ENCODE results near the gene MYH14. TPM values are rescaled to one million over a fixed set of nuclear protein-coding genes. Genes with fewer than 3 reads are reported as not detected.
A peak's percentile ranks its signal among the peaks of the same experiment; 100 is the strongest.

The MYH14 gene
- total and polyA plus RNA-seq, 2 of the 13 experiments (the other 11 are each of a cell fraction or from before 2014, with no cell fraction given): 5.5 to 5.8 TPM

- no peak for TF ChIP-seq DMTF1 (CRISPR knock-in tag; IDR thresholded peaks at IDR 0.05)
- TF ChIP-seq ZNF234 (CRISPR knock-in tag; conservative IDR thresholded peaks at IDR 0.05): no peak
- TF ChIP-seq ZNF329 (CRISPR knock-in tag; IDR thresholded peaks at IDR 0.05; ENCODE audit: low read depth): no peak
- TF ChIP-seq NCOA5 (CRISPR knock-in tag; IDR thresholded peaks at IDR 0.05): no peak
- no peak for TF ChIP-seq SCMH1 (CRISPR knock-in tag; IDR thresholded peaks at IDR 0.05; ENCODE audit: borderline replicate concordance)
- TF ChIP-seq KAT7 (CRISPR knock-in tag; IDR thresholded peaks at IDR 0.05; ENCODE audit: borderline replicate concordance): no peak
- no peak for TF ChIP-seq ZNF709 (CRISPR knock-in tag; IDR thresholded peaks at IDR 0.05)
- no peak for TF ChIP-seq ZNF24 (IDR thresholded peaks at IDR 0.05)
- TF ChIP-seq IKZF4 (CRISPR knock-in tag; IDR thresholded peaks at IDR 0.05; ENCODE audit: borderline replicate concordance, low read depth, not compliant biosample characterization): no peak
- no peak for TF ChIP-seq ZZZ3 (CRISPR knock-in tag; IDR thresholded peaks at IDR 0.05; ENCODE audit: borderline replicate concordance)
- no peak for TF ChIP-seq ZNF207 (IDR thresholded peaks at IDR 0.05; ENCODE audit: borderline replicate concordance)
- TF ChIP-seq SNAPC5 (CRISPR knock-in tag; IDR thresholded peaks at IDR 0.05; ENCODE audit: borderline replicate concordance): no peak
- TF ChIP-seq ERF (CRISPR knock-in tag; IDR thresholded peaks at IDR 0.05): no peak
- no peak for TF ChIP-seq ZFYVE20 (CRISPR knock-in tag; IDR thresholded peaks at IDR 0.05; ENCODE audit: borderline replicate concordance, low read depth)
- TF ChIP-seq PBX3 (CRISPR knock-in tag; IDR thresholded peaks at IDR 0.05; ENCODE audit: borderline replicate concordance): no peak
- TF ChIP-seq GFI1 (CRISPR knock-in tag; IDR thresholded peaks at IDR 0.05; ENCODE audit: borderline replicate concordance): no peak; the same call in 1 of the 2 replicates
- TF ChIP-seq HNRNPUL1 (IDR thresholded peaks at IDR 0.05; ENCODE audit: low read depth, low read length): no peak
- TF ChIP-seq ZNF558 (CRISPR knock-in tag; IDR thresholded peaks at IDR 0.05; ENCODE audit: borderline replicate concordance): 0 out of 2 replicates have a peak, but pooled peaks have one; percentile 42
- TF ChIP-seq SYNCRIP (IDR thresholded peaks at IDR 0.05; ENCODE audit: insufficient read depth, low read depth, low read length): no peak
- no peak for TF ChIP-seq MLLT10 (CRISPR knock-in tag; IDR thresholded peaks at IDR 0.05)
- no peak for TF ChIP-seq LCORL (IDR thresholded peaks at IDR 0.05)
- peak; percentile 63; the same call in 1 of the 2 replicates for TF ChIP-seq LCORL (CRISPR knock-in tag; IDR thresholded peaks at IDR 0.05)
- TF ChIP-seq ZNF34 (CRISPR knock-in tag; IDR thresholded peaks at IDR 0.05; ENCODE audit: borderline replicate concordance): no peak
- no peak for TF ChIP-seq ATF6 (CRISPR knock-in tag; conservative IDR thresholded peaks at IDR 0.05)
- peak; percentile 60 for TF ChIP-seq SKI (IDR thresholded peaks at IDR 0.05; ENCODE audit: partially characterized antibody)
- TF ChIP-seq SUZ12 (IDR thresholded peaks at IDR 0.05; ENCODE audit: low read depth, low read length): no peak
Measured at GRCh38 chr19:50275577-50276368, 72.4 kb downstream of the MYH14 start (continued).
